ENCODE data around the gene ZNHIT3.

ZNHIT3 gene

DNA sequence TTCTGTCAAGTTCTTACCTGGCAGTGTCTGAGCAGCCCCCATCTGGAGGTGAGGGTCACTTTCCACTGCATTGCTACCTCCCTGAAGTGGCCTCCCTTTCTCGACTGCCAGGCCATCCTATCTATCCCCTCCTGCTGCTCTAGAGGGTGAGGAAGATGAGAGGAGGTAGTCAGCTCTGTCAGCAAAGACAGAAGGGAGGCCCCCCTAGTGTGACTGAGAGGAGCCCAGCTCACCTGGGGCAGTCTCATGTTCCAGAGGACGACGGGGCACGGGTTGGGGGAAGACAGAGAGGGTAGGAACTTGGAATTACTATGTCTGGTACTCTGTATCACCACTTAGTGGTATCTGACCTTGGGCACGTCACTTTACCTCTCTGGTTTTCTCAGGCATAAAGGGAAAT is 26.2 kb downstream of the ZNHIT3 start:
- no peak for DNase-seq (ENCODE audit: low read depth in 2 of 2)

DNA sequence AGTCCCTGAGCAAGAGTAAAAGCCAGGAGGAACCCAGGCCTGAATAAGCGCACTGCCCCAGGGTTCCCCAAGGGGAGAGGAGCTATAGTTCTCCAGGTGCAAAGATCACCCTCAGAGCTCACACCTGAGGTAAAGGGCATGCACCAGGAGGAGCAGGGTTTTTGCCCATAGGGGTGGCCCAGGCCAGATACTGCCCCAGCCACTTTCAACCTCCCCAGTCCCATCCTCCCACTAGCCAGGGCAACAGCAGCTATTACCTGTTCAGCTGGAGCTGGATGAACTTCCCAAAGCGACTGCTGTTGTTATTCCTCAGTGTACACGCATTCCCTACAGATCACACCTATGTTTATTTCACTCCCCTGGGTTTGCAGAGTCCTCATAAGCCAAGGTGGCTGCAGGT is 28.4 kb downstream of the ZNHIT3 start:
- DNase-seq (ENCODE audit: low read depth in 2 of 2) = no peak

DNA sequence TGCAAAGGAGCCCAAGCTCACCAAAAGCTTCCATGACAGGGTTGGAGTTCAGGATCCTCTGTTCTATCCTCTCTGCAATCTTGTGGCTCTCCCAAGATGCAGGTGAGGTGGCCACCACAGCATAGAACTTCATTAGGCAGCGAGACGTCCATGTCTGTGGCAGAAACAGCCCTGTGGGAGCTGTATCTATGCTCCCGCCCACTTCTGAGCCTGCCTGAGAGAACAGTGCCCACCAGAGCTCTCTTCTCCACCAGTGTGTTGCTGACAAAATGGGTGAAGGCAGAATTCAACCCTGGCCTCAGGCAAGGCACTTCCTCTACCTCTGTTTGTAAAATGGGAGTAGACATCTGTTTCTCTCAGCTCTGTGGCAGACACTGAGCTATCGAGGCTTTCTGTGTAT is 29.4 kb downstream of the ZNHIT3 start:
- DNase-seq (ENCODE audit: low read depth in 2 of 2) = no peak

DNA sequence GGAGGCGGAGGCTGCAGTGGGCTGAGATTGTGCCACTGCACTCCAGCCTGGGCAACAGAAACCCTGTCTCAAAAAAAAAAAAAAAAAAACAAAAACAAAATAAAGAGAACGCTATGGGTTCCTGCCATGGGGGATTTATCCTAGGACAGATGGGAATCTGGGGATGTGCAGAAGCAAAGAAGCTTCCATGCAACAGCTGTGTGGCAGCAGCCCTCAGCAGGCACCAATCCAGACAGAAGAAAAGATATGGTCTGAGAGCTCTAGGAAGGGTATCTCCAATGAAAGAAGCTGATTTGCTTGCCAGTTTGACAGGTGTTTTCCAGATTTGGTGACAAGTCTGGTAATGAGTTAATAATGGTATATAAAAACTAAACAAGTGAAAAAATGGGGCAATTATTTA is 36.6 kb downstream of the ZNHIT3 start:
- DNase-seq (ENCODE audit: low read depth in 2 of 2) = no peak

DNA sequence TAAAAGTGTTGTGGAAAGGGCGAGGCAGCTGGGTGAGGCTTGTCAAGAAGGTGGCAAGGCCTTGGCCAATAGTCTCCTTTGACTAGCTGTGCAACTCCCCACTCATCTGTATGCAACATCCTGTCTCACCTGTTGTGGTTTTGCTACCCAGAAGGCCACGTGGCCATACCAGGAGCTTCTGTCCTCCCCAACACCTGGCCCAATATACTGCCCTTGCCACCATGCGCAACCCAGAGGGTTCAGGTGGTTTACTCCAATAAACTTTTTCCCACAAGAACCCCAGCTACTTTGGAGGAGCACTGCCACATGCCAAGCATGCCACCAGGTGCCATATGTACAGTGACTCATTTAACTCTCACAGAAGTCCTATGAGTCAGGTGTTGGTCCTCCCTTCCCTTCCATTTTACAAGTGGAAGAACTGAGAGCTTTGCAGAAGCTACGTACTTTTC is 38.0 kb downstream of the ZNHIT3 start:
- no peak for DNase-seq (ENCODE audit: low read depth in 2 of 2)

DNA sequence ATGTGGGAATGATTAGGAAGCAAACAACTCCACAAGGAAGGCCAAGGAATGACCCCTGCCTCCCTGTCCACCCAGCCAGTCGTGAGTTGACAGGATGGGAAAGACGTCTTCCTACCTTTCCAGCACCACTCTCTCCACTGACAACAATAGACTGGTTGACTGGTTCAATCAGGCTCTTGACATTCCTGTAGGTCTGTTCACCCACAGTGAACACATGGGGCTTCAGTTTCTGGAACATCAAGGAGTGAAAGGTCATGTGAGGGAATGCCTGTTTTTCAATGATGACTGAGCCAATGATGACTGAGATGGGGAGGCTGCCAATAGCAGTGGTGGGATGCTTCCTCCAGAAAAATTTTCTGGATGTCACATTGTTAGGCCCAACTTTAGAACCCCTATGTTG is 38.6 kb downstream of the ZNHIT3 start:
- no peak for DNase-seq (ENCODE audit: low read depth in 2 of 2)

DNA sequence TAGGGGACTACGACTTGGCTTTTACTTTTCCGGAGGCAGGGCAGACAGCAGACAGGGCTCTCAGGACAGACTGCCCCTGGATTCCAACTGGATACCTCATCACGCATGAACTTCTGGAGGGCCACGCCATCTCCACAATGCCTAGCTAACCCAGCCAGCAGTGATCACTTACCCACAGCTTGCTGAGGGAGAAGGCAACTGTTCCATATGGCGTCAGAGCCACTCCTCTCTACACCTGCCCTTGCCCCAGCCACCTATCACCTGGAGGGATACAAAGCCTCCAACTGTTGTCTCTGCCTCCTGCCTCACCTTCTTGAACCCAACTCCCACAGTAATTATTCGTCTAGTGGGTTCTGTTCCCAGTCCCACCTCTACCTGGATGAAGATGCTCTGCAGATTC is 39.4 kb downstream of the ZNHIT3 start:
- no peak for DNase-seq (ENCODE audit: low read depth in 2 of 2)

DNA sequence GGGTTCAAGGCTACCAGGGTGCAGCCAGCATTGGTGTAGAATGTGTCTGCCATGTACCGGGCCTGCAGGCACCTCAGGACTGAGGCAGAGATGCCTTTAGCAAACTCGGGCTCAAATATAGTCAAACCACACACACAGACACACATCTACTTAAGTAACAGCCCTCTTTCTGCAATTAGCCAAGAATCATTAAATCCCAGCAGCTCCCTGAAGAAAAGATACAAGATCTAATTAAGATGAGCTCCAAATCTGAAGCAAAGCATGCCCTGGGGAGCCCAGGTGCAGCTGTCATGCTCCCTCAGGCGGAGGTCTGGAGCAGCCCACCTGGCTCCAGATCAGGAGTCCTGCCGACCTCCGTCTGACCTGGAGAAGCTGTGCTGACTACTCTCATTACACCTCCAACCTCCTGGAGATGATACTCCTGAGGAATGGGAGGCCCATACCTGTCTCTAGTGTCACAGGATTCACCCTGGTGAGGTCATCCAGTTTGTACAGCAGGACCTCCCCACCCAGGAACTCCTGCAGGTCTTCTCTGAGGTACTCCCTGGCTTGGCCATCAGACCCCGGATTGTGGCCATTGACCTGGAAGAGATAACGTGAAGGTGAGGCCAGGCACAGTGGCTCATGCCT is 41.3 kb downstream of the ZNHIT3 start:
- no peak for DNase-seq (ENCODE audit: low read depth in 2 of 2)

DNA sequence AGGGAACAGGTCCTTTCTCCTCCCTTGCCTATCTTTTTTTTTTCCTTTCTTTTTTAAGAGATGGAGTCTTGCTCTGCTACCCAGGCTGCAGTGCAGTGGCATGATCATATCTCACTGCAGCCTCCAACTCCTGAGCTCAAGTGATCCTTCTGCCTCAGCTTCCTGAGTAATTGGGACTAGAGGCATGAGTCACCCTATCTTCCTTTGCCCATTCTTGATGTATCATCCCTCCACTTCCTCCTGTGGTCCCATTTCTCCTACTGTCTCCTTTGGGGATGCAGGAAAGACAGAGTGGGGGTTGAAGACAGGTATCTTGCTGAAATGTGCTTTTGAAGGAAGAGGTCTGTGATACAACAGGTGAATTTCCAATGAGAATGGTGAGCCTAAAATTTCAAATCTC is 42.6 kb downstream of the ZNHIT3 start:
- no peak for DNase-seq (ENCODE audit: low read depth in 2 of 2)

DNA sequence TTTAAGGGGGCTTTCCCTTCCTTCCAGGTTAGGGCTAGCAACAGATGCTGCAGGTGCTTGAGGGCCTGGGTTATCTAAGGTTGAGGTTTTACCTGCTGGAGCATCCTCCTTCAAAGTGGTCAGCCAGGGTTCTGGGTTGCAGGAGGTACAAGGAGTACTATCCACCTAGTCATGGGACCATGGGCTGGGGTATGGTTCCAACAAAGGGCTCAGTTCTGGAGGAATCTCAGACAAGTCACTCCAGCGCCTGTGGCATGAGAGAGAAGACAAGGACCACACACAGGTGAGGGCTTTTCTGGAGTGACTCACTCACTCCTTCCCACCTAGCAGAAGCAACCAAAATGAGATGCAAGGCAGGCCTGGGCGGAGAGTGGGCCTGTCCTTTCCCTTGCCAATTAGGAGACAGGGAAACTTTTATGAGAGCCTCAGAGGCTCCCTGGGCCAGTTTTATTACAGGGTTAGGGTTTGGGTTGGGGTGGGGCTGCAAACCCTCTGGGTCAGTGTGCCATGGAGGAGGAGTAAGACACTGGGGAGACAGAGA is 46.0 kb downstream of the ZNHIT3 start:
- no peak for DNase-seq (ENCODE audit: low read depth in 2 of 2)

DNA sequence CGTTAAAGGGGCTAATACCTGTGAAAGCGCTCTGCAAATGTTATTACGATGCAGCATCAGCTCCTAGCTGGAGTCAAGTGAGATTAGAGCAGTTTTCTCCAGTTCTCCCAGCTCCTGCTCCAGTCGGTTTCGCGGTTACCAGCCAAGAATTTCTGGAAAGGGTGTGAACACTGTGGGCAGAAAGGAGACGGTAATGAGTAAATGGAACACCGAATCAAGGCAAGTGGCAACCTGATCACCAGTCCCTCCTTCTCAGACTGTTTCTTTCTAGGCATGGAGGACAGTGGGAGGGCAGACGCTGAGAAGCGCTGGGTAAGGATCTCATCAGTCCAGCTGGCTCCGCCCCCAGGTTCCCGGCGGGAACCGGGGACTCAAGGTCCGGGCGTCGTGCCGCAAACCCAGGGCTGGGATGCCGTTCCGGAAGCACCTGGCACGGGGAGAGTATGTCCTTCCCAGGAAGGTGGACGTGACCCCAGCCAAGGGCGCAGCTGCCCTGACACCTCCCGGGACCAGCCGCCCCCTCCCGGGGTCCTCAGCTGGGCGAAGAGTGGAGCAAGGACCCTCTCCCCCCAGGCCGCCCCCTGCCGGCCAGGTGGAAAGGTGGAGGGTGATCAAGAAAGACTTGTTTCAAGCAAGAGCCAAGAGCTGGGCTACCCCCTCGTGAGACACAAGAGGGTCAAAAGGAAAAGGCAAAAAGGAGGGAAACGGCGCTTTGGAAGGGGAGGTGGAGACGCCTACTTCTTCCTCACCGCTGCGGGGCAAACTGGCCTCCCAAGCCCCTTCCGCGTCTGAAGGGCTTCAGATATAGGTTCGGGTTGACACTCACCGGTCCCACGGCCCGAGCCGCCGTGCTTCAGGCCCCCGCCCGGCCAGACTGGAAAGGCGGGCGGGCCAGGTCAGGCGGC is 47.7 kb downstream of the ZNHIT3 start:
- peak; percentile 26 to 31 for DNase-seq (ENCODE audit: low read depth in 2 of 2)

DNA sequence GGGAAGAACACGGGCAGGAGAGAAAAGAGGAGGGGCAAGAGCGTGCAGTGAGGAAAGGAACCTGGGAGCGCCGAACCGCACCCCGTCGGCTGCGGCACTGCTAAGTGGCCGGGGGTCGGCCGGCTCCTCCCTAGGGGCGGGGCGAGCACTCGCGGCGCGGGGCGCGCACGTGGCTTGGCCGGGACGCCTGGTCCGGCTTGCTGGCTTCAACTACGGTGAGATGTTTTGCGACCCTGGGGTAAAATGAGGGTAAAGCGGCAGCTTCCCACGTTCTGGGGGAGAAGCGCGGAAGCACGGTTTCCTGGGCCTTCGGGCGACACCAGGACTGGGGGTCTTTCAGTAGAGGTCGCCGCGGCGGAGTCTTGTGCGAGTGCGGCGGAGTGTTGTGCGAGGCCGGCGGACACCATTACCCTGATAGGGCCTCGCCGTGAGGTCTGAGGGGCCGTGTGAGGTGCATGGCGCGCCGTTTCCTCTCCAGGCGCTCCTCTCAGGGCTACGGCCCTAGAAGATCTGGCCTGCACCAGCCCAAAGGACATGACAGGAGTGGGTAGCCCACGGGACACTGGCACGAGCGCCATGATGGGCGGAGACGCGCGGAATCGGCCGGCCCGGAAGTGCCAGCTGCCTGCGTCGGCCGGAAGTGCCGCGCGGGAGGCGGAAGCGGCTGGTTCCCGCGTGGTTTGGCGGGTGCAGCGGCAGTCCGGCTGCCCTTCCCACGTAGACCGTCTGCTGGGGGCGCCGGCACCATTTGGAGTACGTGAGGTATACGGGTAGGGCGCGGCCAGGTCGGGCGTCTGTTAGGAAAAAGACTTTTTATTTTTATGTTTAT is 48.6 kb downstream of the ZNHIT3 start, which contains the start of the genes MYO19 and PIGW:
MYO19 (minus strand) TSS at position 29 of the 829 bp plus-strand sequence. CDS start 2,330 bp downstream, outside the sequence.
PIGW (plus strand) TSS at position 148 of the 829 bp plus-strand sequence. CDS start 2,115 bp downstream, outside the sequence.
- peak; percentile 76 to 86 for DNase-seq (ENCODE audit: low read depth in 2 of 2)

DNA sequence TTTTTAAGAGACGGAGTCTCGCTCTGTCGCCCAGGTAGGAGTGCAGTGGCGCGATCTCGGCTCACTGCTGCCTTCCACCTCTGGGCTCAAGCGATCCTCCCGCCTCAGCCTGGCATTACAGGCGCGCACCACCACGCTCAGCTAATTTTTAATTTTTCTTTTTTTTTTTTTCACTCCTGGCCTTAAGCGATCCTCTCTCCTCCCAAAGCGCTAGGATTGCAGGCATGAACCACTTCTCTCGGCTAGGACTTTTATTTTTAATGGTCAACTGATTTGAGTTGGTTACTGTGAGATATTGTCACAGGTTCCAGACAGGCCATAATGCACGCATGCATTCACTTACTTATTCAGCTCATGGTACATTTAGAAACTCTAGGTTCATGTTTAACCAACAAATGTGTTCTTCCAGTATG is 49.2 kb downstream of the ZNHIT3 start:
- no peak for DNase-seq (ENCODE audit: low read depth in 2 of 2)

DNA sequence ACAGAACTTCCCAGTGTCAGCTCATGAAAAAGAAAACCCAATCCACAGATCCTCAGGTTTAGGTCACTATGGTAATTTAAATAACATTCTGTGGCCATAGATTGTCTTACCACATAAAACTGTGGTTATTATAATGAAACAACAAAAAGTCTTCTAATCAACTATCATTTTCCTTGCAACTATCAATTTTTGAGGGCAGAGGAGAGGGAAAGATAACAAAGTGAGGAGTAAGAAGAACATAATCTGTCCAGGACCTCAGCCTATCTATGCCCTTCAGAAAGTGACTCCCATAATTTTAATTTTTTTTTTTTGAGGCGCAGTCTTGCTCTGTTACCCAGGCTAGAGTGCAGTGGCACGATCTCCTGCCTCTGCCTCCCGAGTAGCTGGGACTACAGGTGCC is 54.2 kb downstream of the ZNHIT3 start:
- no peak for DNase-seq (ENCODE audit: low read depth in 2 of 2)

DNA sequence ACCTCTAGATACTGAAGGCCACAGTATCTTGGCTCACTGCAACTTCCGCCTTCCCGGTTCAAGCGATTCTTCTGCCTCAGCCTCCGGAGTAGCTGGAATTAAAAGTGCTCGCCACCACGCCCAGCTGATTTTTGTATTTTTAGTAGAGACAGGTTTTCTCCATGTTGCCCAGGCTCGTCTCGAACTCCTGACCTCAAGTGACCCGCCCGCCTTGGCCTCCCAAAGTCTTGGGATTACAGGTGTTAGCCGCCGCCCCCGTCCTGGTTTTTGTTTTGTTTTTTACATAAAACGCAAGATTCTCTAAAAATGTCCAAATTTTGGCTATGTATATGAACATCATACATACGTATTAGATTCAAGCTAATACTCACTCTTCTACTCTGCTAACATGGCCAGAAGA is 56.3 kb downstream of the ZNHIT3 start:
- no peak for DNase-seq (ENCODE audit: low read depth in 2 of 2)

DNA sequence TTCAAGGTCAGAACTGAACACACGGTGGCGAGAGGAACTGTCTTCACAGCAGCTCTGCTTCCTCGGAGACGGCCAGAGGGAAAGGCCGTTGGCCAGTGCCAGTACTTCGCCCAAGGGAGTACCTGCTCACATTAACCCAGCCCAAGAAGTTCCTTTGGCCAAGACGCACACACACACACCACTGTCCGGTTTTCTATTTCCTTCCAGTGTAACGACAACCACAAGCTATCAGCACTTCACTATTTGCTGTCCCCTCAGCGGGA is 57.5 kb downstream of the ZNHIT3 start:
- DNase-seq (ENCODE audit: low read depth in 2 of 2) = no peak

DNA sequence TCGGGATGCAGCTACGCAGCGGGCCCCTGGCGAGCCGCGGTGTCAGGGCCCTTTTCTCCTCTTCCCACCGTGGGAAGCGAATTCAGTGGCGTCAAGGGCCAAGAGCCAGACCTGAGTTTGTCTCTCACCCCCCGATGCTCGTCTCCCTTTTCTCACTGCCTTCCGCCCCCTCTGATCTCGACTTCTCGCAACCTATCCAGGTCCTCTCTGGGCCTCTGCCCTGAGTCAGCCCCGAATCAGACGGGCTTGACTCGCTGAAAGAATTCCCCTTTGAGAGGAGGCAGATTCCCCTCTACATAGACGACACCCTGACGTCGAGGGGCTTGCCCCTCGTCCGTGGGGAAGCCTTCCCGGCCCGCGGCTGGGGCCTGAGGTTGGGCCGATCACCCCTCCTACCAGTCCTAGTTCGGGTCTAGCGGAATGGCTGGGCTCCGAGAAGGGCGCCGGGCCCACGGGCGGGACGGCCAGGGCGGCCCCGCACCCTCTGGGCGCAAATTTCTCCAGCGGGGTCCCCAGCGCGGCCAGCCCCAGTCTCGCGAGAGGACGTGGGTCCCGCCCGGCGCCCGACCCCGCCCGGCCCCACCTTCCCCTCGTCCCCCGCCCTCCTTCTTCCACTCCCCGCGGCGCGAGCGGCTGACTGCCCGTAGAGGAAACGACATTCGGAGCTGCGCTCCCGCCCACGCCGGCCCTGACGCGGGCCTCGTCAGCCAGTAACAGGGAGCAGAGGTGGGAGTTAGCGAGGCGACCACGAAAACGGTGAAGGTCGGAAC is 58.0 kb downstream of the ZNHIT3 start, which contains the start of gene GGNBP2:
GGNBP2 (plus strand) TSS at position 613 of the 770 bp plus-strand sequence. CDS start 806 bp downstream, outside the sequence.
- peak; percentile 84 to 89 for DNase-seq (ENCODE audit: low read depth in 2 of 2)

DNA sequence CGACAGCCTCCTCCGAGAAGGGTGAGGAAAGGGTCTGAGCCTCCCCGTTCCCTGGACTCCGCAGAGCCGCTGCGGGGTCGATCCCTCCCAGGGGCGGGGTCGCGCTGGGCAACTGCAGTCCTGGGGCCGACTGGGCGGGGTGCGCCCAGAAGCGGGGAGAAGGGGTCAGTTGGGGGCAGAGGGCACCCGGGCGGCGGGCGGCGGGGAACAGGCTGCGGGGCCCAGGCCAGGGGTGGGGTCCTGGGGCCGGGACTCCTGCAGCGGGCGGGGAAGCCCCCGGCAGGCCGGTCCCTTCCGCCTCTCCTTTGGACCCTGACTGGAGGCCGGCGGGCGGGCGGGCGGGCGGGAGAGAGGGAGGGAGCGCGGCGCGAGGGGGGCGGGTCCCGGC is 58.6 kb downstream of the ZNHIT3 start:
- no peak for DNase-seq (ENCODE audit: low read depth in 2 of 2)
